Left ventricle myocardium superior (tissue), 1 donor: Measurements from ENCODE around the gene CDKAL1. TPM values are rescaled to one million over a fixed set of nuclear protein-coding genes. Genes with fewer than 3 reads are reported as not detected.

Experiments used
- ATAC-seq: fragments of 200-7000 bp; cut with Tn5 transposase; one replicate; pipeline ENCODE4 v1.9.1; 2020; ENCODE audit warnings: mild to moderate bottlenecking, moderate library complexity
- DNase-seq: peaks from one replicate; pipeline ENCODE4 v3.0.0-alpha.2; 2020
- intact Hi-C: fragments of 100-400 bp; cut with micrococcal nuclease; formaldehyde crosslinking; loops from one replicate; pipeline ENCODE4 v1.11.0; 2022
- total RNA-seq: library from RNA; stranded (reverse); fragmentation: NEBNext Ultra II Directional; extraction: Animal tissue kit (Norgen Biotek cat#: 25700); gene quantifications from one replicate; pipeline ENCODE4 v1.2.1, GENCODE V29; 2021
- donor health status: DM: no; HTN: yes; CAD: no; lungs with severe emphysema.

The CDKAL1 gene
- total RNA-seq, 1 donor from 2014 or later, result 9.9 TPM

DNA sequence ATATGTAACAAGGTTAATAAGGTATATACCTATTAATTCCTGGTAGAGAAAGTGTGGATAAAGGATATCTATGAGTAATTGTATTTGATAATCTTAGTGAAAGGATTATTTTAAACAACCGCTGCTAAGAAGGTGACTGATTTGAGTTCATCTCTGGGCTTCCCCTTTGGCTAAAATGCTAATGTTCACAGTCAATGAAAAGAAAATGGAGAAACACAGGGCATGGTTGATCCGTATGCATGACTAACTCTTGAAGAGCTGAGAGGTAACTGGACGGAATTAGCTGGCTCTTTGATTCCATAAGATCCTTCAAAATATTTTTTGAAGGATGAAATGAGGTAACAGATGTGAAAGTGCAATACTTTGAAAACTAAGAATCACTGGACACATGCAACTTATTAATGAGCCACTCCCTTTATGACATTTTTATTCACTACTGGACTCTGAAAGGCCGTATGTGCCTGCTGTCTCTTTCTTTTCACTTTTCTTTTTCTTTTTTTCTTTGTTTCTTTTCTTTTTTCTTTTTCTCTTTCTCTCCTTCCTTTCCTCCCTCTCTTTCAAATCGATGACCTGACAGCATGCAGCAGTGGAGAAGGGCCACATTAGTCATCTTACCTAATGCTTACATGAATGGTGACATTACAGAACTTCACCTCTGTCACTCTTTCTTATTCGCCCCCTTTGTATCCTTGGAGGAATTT is 464.6 kb downstream of the CDKAL1 start:
- no peak for ATAC-seq
- intact Hi-C loops, result no loop called here

DNA sequence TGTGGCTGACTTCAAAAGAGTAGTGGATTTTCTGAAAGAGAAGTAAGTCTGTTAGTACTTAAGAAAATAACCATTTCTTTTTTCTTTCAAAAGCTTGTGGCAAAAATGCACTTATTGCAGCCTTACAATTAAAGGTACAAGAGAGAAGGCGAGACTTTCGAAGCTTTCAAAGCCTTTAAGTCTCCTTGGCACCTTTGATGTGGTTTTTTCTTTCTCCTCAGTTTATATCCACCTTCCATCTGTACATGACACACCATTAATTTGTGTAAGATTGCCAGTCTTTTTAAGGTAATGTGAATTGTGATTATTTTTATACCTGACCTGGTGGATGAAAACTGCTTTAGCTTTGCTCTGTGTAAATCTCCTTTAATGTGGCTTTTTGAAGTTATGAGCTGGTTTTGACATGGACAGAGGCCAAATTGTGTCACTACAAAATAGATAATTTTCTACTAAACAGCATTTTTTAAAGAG is 466.1 kb downstream of the CDKAL1 start:
- ATAC-seq (no peak), DNase-seq (no peak)

More for the DNA sequence above, 464.6 kb downstream of the CDKAL1 start:
- no peak for DNase-seq

GRCh38 chr6:21001736-21002135 is 467.5 kb downstream of the CDKAL1 start:
- intact Hi-C loops, result no loop called here
- DNase-seq (no peak), ATAC-seq (peak; percentile 83)

More for the DNA sequence above, 466.1 kb downstream of the CDKAL1 start:
- intact Hi-C loops, result no loop called here

GRCh38 chr6:21003780-21004541 is 469.7 kb downstream of the CDKAL1 start:
- intact Hi-C loops, result no loop called here
- DNase-seq (no peak), ATAC-seq (peak; percentile 78)

GRCh38 chr6:21005816-21006570 is 471.7 kb downstream of the CDKAL1 start:
- intact Hi-C loops, result no loop called here
- no peak for ATAC-seq
- DNase-seq, result no peak

- no peak for ATAC-seq
- intact Hi-C loops, result no loop called here
- DNase-seq, result no peak
These were observed 485.4 kb downstream of the CDKAL1 start for GRCh38 chr6:21019614-21020013.

GRCh38 chr6:21022343-21023107 is 488.3 kb downstream of the CDKAL1 start:
- intact Hi-C loops, result no loop called here
- ATAC-seq (no peak), DNase-seq (no peak)

DNA sequence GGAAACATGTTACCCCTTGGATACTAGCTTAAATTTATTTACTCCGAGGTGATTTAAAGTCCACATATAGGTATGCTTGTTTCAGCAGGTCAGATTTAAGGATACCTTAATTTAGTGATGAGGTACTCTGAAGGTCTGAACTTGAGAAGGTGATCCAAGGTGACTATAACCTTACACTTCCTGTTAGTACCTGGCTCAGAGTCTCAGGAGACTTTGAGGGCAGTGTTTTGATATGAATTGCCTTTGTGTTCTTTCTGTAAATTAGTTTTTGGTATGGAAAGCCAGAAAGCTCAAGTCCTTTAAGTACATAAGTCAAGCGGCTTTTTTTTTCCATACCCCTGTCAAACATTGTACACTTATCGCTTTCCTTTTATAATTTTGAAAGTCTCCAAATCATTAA is 489.0 kb downstream of the CDKAL1 start:
- intact Hi-C loops, result no loop called here
- no peak for ATAC-seq

DNA sequence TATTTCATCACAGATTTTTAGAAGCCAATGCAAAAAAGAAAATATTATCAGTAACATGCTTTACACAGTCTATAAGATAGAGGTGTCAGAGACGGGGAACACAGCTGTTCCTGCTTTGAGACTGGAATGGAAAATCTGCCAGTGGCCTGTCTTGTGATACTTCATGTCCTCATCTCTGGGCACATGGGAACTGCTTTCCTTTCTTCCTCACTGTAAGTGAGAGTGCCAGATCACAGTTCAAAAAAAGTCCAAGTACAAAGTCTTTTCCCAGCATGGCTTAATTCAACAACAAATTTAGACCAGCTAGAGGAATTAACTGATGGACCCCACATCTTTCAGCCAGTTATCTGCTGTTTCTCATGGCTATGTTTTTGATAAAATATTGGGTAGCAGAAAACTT is 490.4 kb downstream of the CDKAL1 start:
- DNase-seq (no peak), ATAC-seq (peak; percentile 82)
- intact Hi-C loops, result no loop called here

More for the DNA sequence above, 489.0 kb downstream of the CDKAL1 start:
- no peak for DNase-seq

- no peak for DNase-seq
- ATAC-seq, result no peak
- intact Hi-C loops, result no loop called here
These were observed 492.5 kb downstream of the CDKAL1 start for GRCh38 chr6:21026576-21027273.

DNA sequence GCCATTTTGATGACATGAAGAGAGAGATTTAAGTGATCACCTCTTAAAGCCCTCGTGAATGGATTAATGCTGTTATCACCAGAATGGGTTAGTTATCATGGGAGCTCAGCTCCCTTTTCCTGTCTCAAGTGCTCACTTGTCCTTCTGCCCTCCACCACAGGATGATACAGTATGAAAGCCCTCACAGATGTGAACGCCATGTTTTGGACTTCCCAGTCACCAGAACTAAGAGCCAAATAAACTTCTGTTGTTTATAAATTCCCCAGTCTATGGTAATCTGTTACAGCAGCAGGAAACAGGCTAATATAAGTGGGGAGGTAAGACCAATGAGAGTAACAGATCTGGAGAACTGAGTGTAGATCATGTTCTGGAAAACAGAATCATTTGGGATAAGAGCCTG is 493.2 kb downstream of the CDKAL1 start:
- DNase-seq (no peak), ATAC-seq (no peak)
- intact Hi-C loops, result no loop called here

DNA sequence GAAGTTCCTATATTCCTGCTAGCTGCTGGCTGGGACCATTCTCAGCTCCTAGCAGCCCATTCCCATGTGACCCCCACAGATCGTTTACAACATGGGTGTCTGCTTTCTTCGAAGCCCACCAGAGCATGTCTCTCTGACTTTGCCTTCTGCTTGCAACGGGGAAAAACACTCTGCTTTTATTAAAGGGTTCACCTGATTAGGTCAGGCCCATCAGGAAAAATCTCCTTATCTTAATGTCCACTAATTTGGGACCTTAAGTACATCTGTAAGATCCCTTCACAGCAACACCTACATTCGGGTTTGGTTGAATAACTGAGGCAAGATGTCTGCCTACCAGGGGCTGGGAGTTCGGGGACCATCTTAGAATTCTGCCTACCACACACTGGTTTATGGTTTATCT is 496.9 kb downstream of the CDKAL1 start:
- intact Hi-C loops, result no loop called here
- ATAC-seq (no peak), DNase-seq (no peak)

- DNase-seq, result no peak
- peak; percentile 64 for ATAC-seq
- intact Hi-C loops, result no loop called here
These were observed 498.8 kb downstream of the CDKAL1 start for GRCh38 chr6:21033084-21033483.

- ATAC-seq (peak; percentile 95), DNase-seq (peak; percentile 47)
- intact Hi-C loops, result no loop called here
These were observed 499.3 kb downstream of the CDKAL1 start for GRCh38 chr6:21033575-21034026.

DNA sequence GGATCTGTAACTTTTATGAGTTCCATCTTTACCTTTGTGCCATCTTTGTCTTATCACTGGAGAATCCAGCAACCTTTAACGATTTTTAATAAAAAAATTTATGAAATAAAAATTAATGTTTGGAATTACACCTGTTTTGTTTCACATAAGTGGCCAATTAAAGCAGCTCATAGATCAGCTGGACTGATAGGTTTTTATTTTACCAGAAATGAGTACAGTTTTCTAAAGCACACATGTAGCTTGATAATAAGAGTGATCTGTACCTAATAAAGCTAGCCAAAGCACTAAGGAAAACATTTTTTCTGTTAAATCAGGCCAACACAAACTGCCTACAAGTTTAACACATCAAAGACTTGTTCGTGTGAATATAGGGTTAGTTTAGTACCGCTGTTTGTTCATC is 500.1 kb downstream of the CDKAL1 start:
- DNase-seq (no peak), ATAC-seq (peak; percentile 15)
- intact Hi-C loops, result no loop called here

DNA sequence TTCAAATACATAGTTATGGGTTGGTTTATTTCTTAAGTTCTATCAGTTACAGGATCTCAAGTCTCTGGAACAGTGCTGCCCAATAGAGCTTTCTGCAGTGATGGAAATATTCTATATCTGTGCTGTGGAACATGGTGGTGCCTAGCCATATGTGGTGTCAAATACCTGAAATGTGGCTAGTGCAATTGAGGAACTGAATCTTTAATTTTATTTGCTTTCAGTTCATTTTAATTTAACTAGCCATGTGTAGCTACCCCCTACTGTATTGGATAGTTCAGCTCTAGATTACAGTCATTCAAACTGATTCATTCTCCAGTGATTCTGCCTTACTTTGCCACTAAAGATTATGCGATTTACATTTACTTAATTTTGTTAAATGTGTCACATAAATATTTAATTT is 503.2 kb downstream of the CDKAL1 start:
- DNase-seq (no peak), ATAC-seq (no peak)
- intact Hi-C loops, result no loop called here

GRCh38 chr6:21039926-21040325 is 505.7 kb downstream of the CDKAL1 start:
- ATAC-seq (no peak), DNase-seq (no peak)
- intact Hi-C loops, result no loop called here

DNA sequence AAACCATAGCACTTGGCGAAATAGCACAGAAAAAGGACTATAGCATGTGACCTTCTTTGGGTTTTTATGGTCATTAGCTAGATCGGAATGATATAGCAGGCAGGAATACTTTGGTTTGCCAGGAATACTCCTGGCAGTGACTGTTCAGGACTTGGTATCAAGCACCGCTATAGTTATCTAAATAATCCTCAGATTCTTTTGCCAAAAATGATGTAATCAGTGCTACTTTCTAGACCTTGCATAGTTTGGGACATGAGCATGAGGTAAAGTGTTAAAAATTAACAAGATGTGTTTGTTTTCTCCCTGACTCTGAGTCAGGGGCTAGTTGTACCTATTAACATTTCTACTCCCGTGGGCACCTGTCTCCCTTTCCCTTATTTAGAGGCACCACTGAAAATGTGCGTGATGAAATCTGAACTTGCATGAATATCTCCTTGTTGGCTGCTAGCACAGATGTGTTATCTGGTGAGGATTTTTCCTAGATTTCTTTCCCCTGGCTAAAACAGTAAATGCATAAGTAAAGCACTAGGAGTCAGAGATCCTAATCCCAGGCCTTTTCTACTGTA is 511.0 kb downstream of the CDKAL1 start:
- DNase-seq (no peak), ATAC-seq (no peak)
- intact Hi-C loops, result no loop called here
